ENCODE data around the gene SLC5A9.

GRCh38 chr1:48205522-48205921 lies 17.0 kb upstream of the SLC5A9 start:
- TF ChIP-seq EZH2 (IDR thresholded peaks at IDR 0.05; ENCODE audit: low read length, missing control alignments): no peak
- TF ChIP-seq CTCF (conservative IDR thresholded peaks at IDR 0.05 in 1 of 2, IDR thresholded peaks at IDR 0.05 in 1 of 2; ENCODE audit: low read depth in 1 of 2, low read length in 2 of 2): no peak

Measured in fibroblast of lung (primary cell).